Measurements from ENCODE around the gene PLEK2. TPM values are rescaled to one million over a fixed set of nuclear protein-coding genes. Genes with fewer than 3 reads are reported as not detected.
"Not testable (repeated sequence)": the region's sequence is repeated elsewhere in the genome, so short reads cannot be mapped to it uniquely, and the experiment has no call there.

The PLEK2 gene
- total and polyA plus RNA-seq, 7 donors = 0.16 to 51.8 (median 21.6) TPM; not detected in 1

DNA sequence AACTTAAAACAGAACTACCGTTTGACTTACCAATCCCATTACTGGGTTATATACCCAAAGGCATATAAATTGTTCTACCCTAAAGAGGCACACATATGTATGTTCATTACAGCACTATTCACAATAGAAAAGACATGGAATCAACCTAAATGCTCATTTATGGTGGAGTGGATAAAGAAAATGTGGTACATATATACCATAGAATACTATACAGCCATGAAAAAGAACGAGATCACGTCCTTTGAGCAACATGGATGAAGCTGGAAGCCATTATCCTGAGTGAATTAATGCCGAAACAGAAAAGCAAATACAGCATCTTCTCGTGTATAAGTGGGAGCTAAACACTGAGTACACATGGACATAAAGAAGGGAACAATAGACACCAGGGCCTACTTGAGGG, 44.8 kb upstream of the PLEK2 start:
- WGBS, 2 donors = 83 to 96% methylated on average over 5 of the region's 5 CpGs
- H3K4me3 ChIP-seq = no peak overlapping the region
- H3K36me3 ChIP-seq = no peaks in the 10 kb centered on the region
- TF ChIP-seq POLR2AphosphoS5 (IDR thresholded peaks at IDR 0.05) (no peak), POLR2A (IDR thresholded peaks at IDR 0.05) (no peak), EP300 (IDR thresholded peaks at IDR 0.05) (no peak)
- TF ChIP-seq, protein P1, sequence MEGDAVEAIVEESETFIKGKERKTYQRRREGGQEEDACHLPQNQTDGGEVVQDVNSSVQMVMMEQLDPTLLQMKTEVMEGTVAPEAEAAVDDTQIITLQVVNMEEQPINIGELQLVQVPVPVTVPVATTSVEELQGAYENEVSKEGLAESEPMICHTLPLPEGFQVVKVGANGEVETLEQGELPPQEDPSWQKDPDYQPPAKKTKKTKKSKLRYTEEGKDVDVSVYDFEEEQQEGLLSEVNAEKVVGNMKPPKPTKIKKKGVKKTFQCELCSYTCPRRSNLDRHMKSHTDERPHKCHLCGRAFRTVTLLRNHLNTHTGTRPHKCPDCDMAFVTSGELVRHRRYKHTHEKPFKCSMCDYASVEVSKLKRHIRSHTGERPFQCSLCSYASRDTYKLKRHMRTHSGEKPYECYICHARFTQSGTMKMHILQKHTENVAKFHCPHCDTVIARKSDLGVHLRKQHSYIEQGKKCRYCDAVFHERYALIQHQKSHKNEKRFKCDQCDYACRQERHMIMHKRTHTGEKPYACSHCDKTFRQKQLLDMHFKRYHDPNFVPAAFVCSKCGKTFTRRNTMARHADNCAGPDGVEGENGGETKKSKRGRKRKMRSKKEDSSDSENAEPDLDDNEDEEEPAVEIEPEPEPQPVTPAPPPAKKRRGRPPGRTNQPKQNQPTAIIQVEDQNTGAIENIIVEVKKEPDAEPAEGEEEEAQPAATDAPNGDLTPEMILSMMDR (IDR thresholded peaks at IDR 0.05) = no peak
- no peak for DNase-seq
- H3K4me1 ChIP-seq = no peaks in the 10 kb centered on the region
- intact Hi-C loops (cut with DNase I) = no loop called here
- no peaks in the 10 kb centered on the region for H3K27me3 ChIP-seq
- no peak overlapping the region for H3K27ac ChIP-seq
- H3K9me3 ChIP-seq = no peaks in the 10 kb centered on the region

DNA sequence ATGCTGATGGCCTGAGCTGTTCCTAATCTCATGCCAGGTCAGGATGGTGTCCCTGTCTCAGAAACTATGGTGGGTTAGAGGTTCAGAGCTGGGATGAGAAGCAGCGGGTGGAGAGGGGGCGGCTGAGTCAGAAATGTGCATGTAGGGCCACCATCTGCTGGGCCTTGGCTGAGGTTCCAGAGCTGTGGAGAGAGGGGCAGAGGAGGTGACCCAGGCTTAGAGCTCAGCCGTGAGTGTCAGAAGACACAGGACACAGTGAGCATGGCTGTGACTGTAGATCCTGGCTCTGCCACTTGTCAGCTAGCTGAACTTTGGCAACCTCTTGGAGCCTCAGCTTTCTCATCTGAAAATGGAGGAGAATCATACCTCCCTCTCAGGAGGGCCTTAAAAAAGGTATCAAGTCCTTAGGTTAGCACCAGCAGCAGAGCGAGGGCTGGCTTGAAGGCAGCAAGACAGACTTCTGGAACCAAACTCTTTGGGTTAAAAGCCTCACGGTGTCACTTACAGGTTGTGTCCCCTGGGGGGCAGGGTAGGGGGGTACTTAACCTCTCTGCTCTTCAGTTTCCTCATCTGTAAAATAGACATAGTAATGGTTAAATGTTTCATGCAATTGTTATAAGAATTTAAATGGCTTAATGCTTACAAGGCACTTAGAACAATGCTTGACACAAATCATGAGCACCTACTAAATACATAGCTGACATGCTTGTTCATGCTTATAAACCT, 41.8 kb upstream of the PLEK2 start:
- H3K27ac ChIP-seq = no peak overlapping the region
- no peaks in the 10 kb centered on the region for H3K27me3 ChIP-seq
- no peaks in the 10 kb centered on the region for H3K9me3 ChIP-seq
- H3K36me3 ChIP-seq = no peaks in the 10 kb centered on the region
- intact Hi-C loops (cut with DNase I) = no loop called here
- no peak for TF ChIP-seq EP300 (IDR thresholded peaks at IDR 0.05)
- no peak for DNase-seq
- no peaks in the 10 kb centered on the region for H3K4me1 ChIP-seq
- no peak overlapping the region for H3K4me3 ChIP-seq
- 90 to 94% methylated on average over 5 of the region's 5 CpGs for WGBS, 2 donors

DNA sequence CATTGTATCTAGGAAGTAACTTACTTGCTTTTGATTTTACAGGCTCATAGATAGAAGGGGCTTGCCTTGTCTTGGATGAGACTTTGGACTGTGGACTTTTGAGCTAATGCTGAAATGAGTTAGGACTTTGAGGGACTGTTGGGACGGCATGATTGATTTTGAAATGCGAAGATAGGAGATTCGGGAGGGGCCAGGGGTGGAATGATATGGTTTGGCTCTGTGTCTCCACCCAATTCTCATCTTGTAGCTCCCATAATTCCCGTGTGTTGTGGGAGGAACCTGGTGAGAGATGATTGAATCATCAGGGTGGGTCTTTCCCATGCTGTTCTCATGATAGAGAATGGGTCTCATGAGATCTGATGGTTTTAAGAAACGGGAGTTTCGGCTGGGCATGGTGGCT, 39.7 kb upstream of the PLEK2 start:
- H3K4me1 ChIP-seq; H3K4me3 ChIP-seq; DNase-seq; H3K36me3 ChIP-seq; H3K9me3 ChIP-seq; intact Hi-C loops (cut with DNase I); H3K27ac ChIP-seq; H3K27me3 ChIP-seq: not testable (repeated sequence)
- 61 to 82% methylated on average over 6 of the region's 6 CpGs for WGBS, 2 donors

DNA sequence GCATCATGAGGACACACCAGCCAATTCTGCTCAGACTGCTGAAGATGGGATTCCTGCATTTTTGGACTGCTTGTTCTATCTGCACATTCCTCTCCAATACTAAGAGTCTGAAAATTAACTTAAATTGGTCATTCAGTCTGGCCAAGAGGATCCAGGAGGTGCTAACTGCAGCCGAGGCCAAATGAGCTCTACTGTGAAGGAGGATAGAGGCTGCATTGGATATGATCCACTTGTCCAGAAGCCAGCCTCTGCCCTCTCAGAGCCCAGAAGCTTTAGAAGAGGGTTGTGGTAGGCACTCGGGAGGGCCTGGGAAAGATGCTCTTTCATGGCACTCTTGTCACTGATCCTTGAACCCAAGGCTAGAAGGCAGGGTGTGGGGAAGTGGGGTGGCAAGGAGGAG, 37.1 kb upstream of the PLEK2 start:
- Histone ChIP-seq H3K4me1 (peaks cover 0 to 27% (median 16%) of the 10 kb centered on the region in 4 donors), H3K27ac (no peak overlapping the region), H3K4me3 (no peak overlapping the region), H3K27me3 (no peaks in the 10 kb centered on the region), H3K9me3 (no peaks in the 10 kb centered on the region), H3K36me3 (no peaks in the 10 kb centered on the region)
- intact Hi-C loops (cut with DNase I) = no loop called here
- 92 to 96% methylated on average over 2 of the region's 2 CpGs for WGBS, 2 donors
- DNase-seq = no peak
- TF ChIP-seq, protein P1 (IDR thresholded peaks at IDR 0.05) = no peak
- TF ChIP-seq POLR2A (IDR thresholded peaks at IDR 0.05) (no peak), EP300 (IDR thresholded peaks at IDR 0.05) (no peak), POLR2AphosphoS5 (IDR thresholded peaks at IDR 0.05) (no peak)

DNA sequence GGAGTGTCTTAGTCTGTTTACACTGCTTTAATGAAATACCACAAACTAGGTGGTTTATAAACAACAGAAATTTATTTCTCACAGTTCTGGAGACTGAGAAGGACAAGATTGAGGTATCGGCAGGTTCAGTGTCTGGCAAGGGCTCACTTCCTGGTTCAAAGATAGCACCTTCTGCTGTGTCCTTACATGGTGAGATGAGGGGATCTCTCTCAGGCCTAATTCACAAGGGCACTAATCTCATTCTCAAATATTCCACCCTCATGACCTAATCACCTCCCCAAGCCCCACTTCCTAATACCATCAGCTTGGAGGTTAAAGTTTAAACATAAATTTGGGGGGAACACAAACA, 35.0 kb upstream of the PLEK2 start:
- TF ChIP-seq POLR2A (IDR thresholded peaks at IDR 0.05) (no peak), POLR2AphosphoS5 (IDR thresholded peaks at IDR 0.05) (no peak), EP300 (IDR thresholded peaks at IDR 0.05) (no peak)
- TF ChIP-seq, protein P1 (IDR thresholded peaks at IDR 0.05) = no peak
- Histone ChIP-seq H3K27me3 (no peaks in the 10 kb centered on the region), H3K27ac (peak overlapping the region in 2 of 4 donors; percentile 7 to 31), H3K4me3 (no peak overlapping the region), H3K36me3 (no peaks in the 10 kb centered on the region), H3K9me3 (no peaks in the 10 kb centered on the region), H3K4me1 (peaks cover 0 to 27% (median 16%) of the 10 kb centered on the region in 4 donors)
- WGBS, 2 donors = 14 to 60% methylated on average over 1 of the region's 1 CpG
- intact Hi-C loops (cut with DNase I) = no loop called here
- no peak for DNase-seq
